GM12891 (cell line): ENCODE measurements around the gene TRERF1.

ENCODE experiments used
- PAX5 ChIP-seq: IDR thresholded peaks from 2 replicates; pipeline ENCODE4 v1.6.1; 2011; ENCODE audit warnings: low read length, moderate library complexity, mild to moderate bottlenecking; ENCODE audit not compliant: insufficient read depth, severe bottlenecking
- POLR2A ChIP-seq: IDR thresholded peaks from 2 replicates; pipeline ENCODE4 v1.6.1; 2011; ENCODE audit warnings: low read depth, low read length, control low read depth
- POLR2AphosphoS5 ChIP-seq: IDR thresholded peaks from 2 replicates; pipeline ENCODE4 v1.6.1; 2011; ENCODE audit warnings: low read depth, low read length, control low read depth
- POU2F2 ChIP-seq: IDR thresholded peaks from 2 replicates; pipeline ENCODE4 v1.6.1; 2011; ENCODE audit warnings: low read depth, mild to moderate bottlenecking, control low read depth, low read length, moderate library complexity
- SPI1 ChIP-seq: IDR thresholded peaks from 2 replicates; pipeline ENCODE4 v1.6.1; 2011; ENCODE audit warnings: low read depth, low read length, control low read depth
- TAF1 ChIP-seq: IDR thresholded peaks from 2 replicates; pipeline ENCODE4 v1.6.1; 2011; ENCODE audit warnings: low read depth, low read length, control low read depth

- TF ChIP-seq SPI1 (no peak), POLR2AphosphoS5 (no peak), TAF1 (no peak), POLR2A (no peak), POU2F2 (peak; percentile 33; the same call in 1 of the 2 replicates), PAX5 (no peak)
Observed at GRCh38 chr6:42440778-42441696, 10.7 kb downstream of the TRERF1 start.
